B cell (primary cell): ENCODE measurements around the gene HAVCR2. TPM values are rescaled to one million over a fixed set of nuclear protein-coding genes. Genes with fewer than 3 reads are reported as not detected.

ENCODE experiments used
- ATAC-seq: fragments of 200-7000 bp; cut with Tn5 transposase; one replicate; pipeline ENCODE4 v1.10.0; 2021; ENCODE audit warnings: low read depth, mild to moderate bottlenecking, moderate number of reproducible peaks, moderate library complexity
- CTCF ChIA-PET: fragments of 350-600 bp; sonication (Branson Sonifier 250); formaldehyde crosslinking; loops from one replicate; lab custom pipeline; 2021; ENCODE audit warnings: antibody characterized with exemption, inconsistent platforms; lab: Charles Lee
- POLR2A ChIA-PET: fragments of 350-600 bp; sonication (Branson Sonifier 250); formaldehyde crosslinking; loops from one replicate; lab custom pipeline; 2021; ENCODE audit warnings: antibody characterized with exemption; lab: Charles Lee
- DNase-seq: peaks from one replicate; pipeline ENCODE4 v3.0.0; 2013
- H2AFZ ChIP-seq: 2 replicates; pipeline ENCODE4 v1.6.1; 2012; ENCODE audit warnings: mild to moderate bottlenecking, low read depth, low read length; ENCODE audit not compliant: insufficient read depth, poor library complexity, severe bottlenecking
- H3K27ac ChIP-seq, 2 donors: 1 replicate in 1 of 2; 2 replicates in 1 of 2; pipeline ENCODE4 v1.5.1; 2012 to 2013; ENCODE audit warnings: low read length in 2 of 2, mild to moderate bottlenecking in 2 of 2, moderate library complexity in 1 of 2
- H3K27me3 ChIP-seq, 4 experiments: fragments of 200-600 bp in 1 of 4; sonication (generic) in 1 of 4; replicated peaks in 1 of 4; 1 replicate in 2 of 4; 2 replicates in 2 of 4; pipeline versions ENCODE4 v1.6.1 to v1.7.0; 2013 to 2016; ENCODE audit warnings: low read length in 3 of 4, mild to moderate bottlenecking in 2 of 4, mixed read lengths in 1 of 4, moderate library complexity in 1 of 4; ENCODE audit not compliant: insufficient read depth in 4 of 4, control insufficient read depth in 3 of 4; ENCODE audit errors: control extremely low read depth in 1 of 4
- H3K36me3 ChIP-seq, 2 experiments: replicated peaks in 1 of 2; 1 replicate in 1 of 2; 2 replicates in 1 of 2; pipeline versions ENCODE4 v1.6.1 to v1.7.1; 2013; ENCODE audit warnings: low read length in 1 of 2; ENCODE audit not compliant: insufficient read depth in 2 of 2, control insufficient read depth in 1 of 2; ENCODE audit errors: control extremely low read depth in 1 of 2, extremely low read depth in 1 of 2
- H3K4me1 ChIP-seq, 2 donors: fragments of 200-600 bp in 1 of 2; sonication (generic) in 1 of 2; 1 replicate in 1 of 2; 2 replicates in 1 of 2; pipeline versions ENCODE4 v1.5.1 to v1.6.1; 2013 to 2017; ENCODE audit warnings: low read length in 2 of 2; ENCODE audit not compliant: control insufficient read depth in 2 of 2, insufficient read depth in 2 of 2
- H3K4me2 ChIP-seq: replicated peaks from 2 replicates; pipeline ENCODE3; 2012; ENCODE audit warnings: mild to moderate bottlenecking, low read depth, low read length; ENCODE audit not compliant: poor library complexity, severe bottlenecking
- H3K4me3 ChIP-seq, 5 experiments: fragments of 200-600 bp in 1 of 5; sonication (generic) in 1 of 5; 1 replicate in 3 of 5; 2 replicates in 2 of 5; pipeline versions ENCODE4 v1.5.1 to v1.7.0; 2011 to 2016; ENCODE audit warnings: low read length in 4 of 5, mild to moderate bottlenecking in 4 of 5, low read depth in 2 of 5, control low read depth in 1 of 5, moderate library complexity in 1 of 5; ENCODE audit not compliant: insufficient read depth in 1 of 5; ENCODE audit errors: control extremely low read depth in 1 of 5, extremely low read depth in 1 of 5
- H3K79me2 ChIP-seq: fragments of 200-600 bp; sonication (generic); one replicate; pipeline ENCODE4 v1.6.0; 2016; ENCODE audit warnings: low read length; ENCODE audit not compliant: control insufficient read depth, insufficient read depth
- H3K9ac ChIP-seq: fragments of 200-600 bp; sonication (generic); 2 replicates; pipeline ENCODE4 v1.6.1; 2017; ENCODE audit warnings: mild to moderate bottlenecking, low read length, moderate library complexity
- H3K9me3 ChIP-seq, 3 donors: one replicate each; pipeline versions ENCODE4 v1.6.1 to v1.7.1; 2013; ENCODE audit warnings: low read length in 2 of 3; ENCODE audit not compliant: control insufficient read depth in 2 of 3, insufficient read depth in 1 of 3; ENCODE audit errors: control extremely low read depth in 1 of 3
- H4K20me1 ChIP-seq: 2 replicates; pipeline ENCODE4 v1.6.0; 2012; ENCODE audit warnings: mild to moderate bottlenecking, low read length; ENCODE audit not compliant: insufficient read depth, control insufficient read depth, poor library complexity, severe bottlenecking
- H3K27ac Mint-ChIP-seq: one replicate; pipeline ENCODE4 v1.8.0; 2021; ENCODE audit warnings: mixed read lengths
- H3K27me3 Mint-ChIP-seq: one replicate; pipeline ENCODE4 v1.8.0; 2021; ENCODE audit warnings: mixed read lengths
- H3K4me1 Mint-ChIP-seq: one replicate; pipeline ENCODE4 v1.8.0; 2021; ENCODE audit warnings: mixed read lengths
- H3K4me3 Mint-ChIP-seq: one replicate; pipeline ENCODE4 v1.8.0; 2021; ENCODE audit warnings: mixed read lengths
- H3K9me3 Mint-ChIP-seq: one replicate; pipeline ENCODE4 v1.8.0; 2022; ENCODE audit warnings: mixed read lengths; ENCODE audit not compliant: insufficient read depth
- CTCF ChIP-seq: fragments of 200-600 bp; IDR thresholded peaks from one replicate; pipeline ENCODE4 v1.8.0; 2022; ENCODE audit warnings: antibody characterized with exemption, mild to moderate bottlenecking
- EZH2 ChIP-seq: IDR thresholded peaks from 2 replicates; pipeline ENCODE4 v1.6.1; 2012; ENCODE audit warnings: borderline replicate concordance, low read depth, mild to moderate bottlenecking, moderate library complexity, low read length; ENCODE audit not compliant: insufficient read depth, poor library complexity, severe bottlenecking
- WGBS: methylation state at CpG from one replicate; pipeline ENCODE4 v1.1.5; 2013; ENCODE audit warnings: missing lambda C conversion rate; ENCODE audit not compliant: insufficient coverage; 5-methylcytosine and 5-hydroxymethylcytosine counted together
- intact Hi-C: fragments of 100-400 bp; cut with micrococcal nuclease; formaldehyde crosslinking; loops from one replicate; pipeline ENCODE4 v1.10.0; 2022
- polyA plus RNA-seq: library from polyadenylated mRNA; depleted of rRNA; stranded (reverse); fragments of >200 nt; gene quantifications from 2 replicates; pipeline ENCODE4 v1.2.3, GENCODE V29; 2012
- total RNA-seq, 2 donors: library from RNA; stranded (reverse); fragments of 120-200 nt in 1 of 2; gene quantifications; 1 replicate in 1 of 2; 2 replicates in 1 of 2; pipeline versions ENCODE4 v1.2.3 to v1.2.4, GENCODE V29; 2013 to 2022

HAVCR2 gene
- total and polyA plus RNA-seq, 2 donors (not counting 1 experiment from before 2014, with no cell fraction given): 0.64 to 2.3 TPM

GRCh38 chr5:157130925-157131324 lies 22.1 kb upstream of the HAVCR2 start:
- H3K4me1 ChIP-seq: peaks cover 0 to 5% of the 10 kb centered on the region in 2 donors
- no peak overlapping the region for H3K4me3 Mint-ChIP-seq

GRCh38 chr5:157121709-157122108 lies 12.9 kb upstream of the HAVCR2 start:
- Histone ChIP-seq H3K4me2 (no peak overlapping the region), H3K9ac (no peak overlapping the region), H3K27me3 (peaks cover 0 to 5% (median 0%) of the 10 kb centered on the region in 4 experiments), H2AFZ (no peak overlapping the region), H3K4me1 (no peaks in the 10 kb centered on the region), H3K79me2 (no peaks in the 10 kb centered on the region), H3K4me3 (no peak overlapping the region), H4K20me1 (no peaks in the 10 kb centered on the region), H3K27ac (no peak overlapping the region), H3K9me3 (peaks cover 2 to 16% (median 13%) of the 10 kb centered on the region in 3 donors), H3K36me3 (no peaks in the 10 kb centered on the region)
- H3K27me3 Mint-ChIP-seq: no peaks in the 10 kb centered on the region
- no peaks in the 10 kb centered on the region for H3K4me1 Mint-ChIP-seq
- ChIA-PET CTCF (no interaction called here), POLR2A (no interaction called here)
- intact Hi-C loops: no loop called here
- no peak for ATAC-seq
- TF ChIP-seq CTCF (no peak), EZH2 (no peak)
- no peaks in the 10 kb centered on the region for H3K9me3 Mint-ChIP-seq
- no peak overlapping the region for H3K4me3 Mint-ChIP-seq
- no peak overlapping the region for H3K27ac Mint-ChIP-seq
- no peak for DNase-seq

More at GRCh38 chr5:157130925-157131324, 22.1 kb upstream of the HAVCR2 start:
- peaks cover 11% of the 10 kb centered on the region for H3K4me1 Mint-ChIP-seq
- Histone ChIP-seq H3K27me3 (no peaks in the 10 kb centered on the region), H4K20me1 (no peaks in the 10 kb centered on the region), H3K36me3 (no peaks in the 10 kb centered on the region), H3K9me3 (no peaks in the 10 kb centered on the region), H2AFZ (no peak overlapping the region), H3K4me3 (no peak overlapping the region), H3K27ac (no peak overlapping the region), H3K79me2 (no peaks in the 10 kb centered on the region), H3K4me2 (no peak overlapping the region), H3K9ac (no peak overlapping the region)
- no peak for DNase-seq
- CTCF ChIA-PET: interaction anchor here (0.7 to 0.8 kb wide), 2 partner anchors 23 to 292 kb away, joined by 3 to 4 read pairs; no protein-coding TSS in a partner anchor
- ATAC-seq: no peak
- intact Hi-C loops: loop anchor here (10.0 kb wide), 1 partner anchor 1186 kb away; no protein-coding TSS in a partner anchor
- no CpG with 5 or more reads among the region's 7 CpGs for WGBS
- no peak for TF ChIP-seq CTCF
- no peak for TF ChIP-seq EZH2
- no peaks in the 10 kb centered on the region for H3K27me3 Mint-ChIP-seq
- H3K27ac Mint-ChIP-seq: no peak overlapping the region
- POLR2A ChIA-PET: interaction anchor here (0.7 kb wide), 2 partner anchors 27 to 415 kb away, joined by 4 to 6 read pairs; no protein-coding TSS in a partner anchor
- H3K9me3 Mint-ChIP-seq: no peaks in the 10 kb centered on the region
